A673 (cell line): ENCODE data around the gene CTSA. TPM values are rescaled to one million over a fixed set of nuclear protein-coding genes. Genes with fewer than 3 reads are reported as not detected.

Source experiments
- BruUV-seq: library from RNA; stranded (reverse); fragments of 400-500 nt; replicated peaks from 2 replicates; lab custom pipeline; 2021; lab: Mats Ljungman, UMichigan
- CTCF ChIA-PET: fragments of 300-600 bp; sonication (Branson Sonifier 250); formaldehyde crosslinking; loops from one replicate; lab custom pipeline; 2022; ENCODE audit warnings: antibody characterized with exemption; lab: Charles Lee
- POLR2A ChIA-PET: fragments of 300-600 bp; sonication (Branson Sonifier 250); formaldehyde crosslinking; loops from one replicate; lab custom pipeline; 2022; ENCODE audit warnings: antibody characterized with exemption; ENCODE audit not compliant: low non-redundant PET; lab: Charles Lee
- DNase-seq: peaks from one replicate; pipeline ENCODE4 v3.0.0-alpha.2; 2015; ENCODE audit warnings: low spot score
- H3K27ac ChIP-seq: fragments of 200-600 bp; sonication (generic); 2 replicates; pipeline ENCODE4 v1.5.1; 2016; ENCODE audit warnings: mixed run types, low read depth, mild to moderate bottlenecking, mixed read lengths, antibody characterized with exemption, low read length; ENCODE audit not compliant: poor library complexity, severe bottlenecking
- H3K27me3 ChIP-seq: fragments of 200-600 bp; sonication (generic); replicated peaks from 2 replicates; pipeline ENCODE4 v1.6.1; 2017; ENCODE audit warnings: mixed run types, low read depth, mild to moderate bottlenecking, mixed read lengths, antibody characterized with exemption, low read length; ENCODE audit not compliant: insufficient read depth, poor library complexity
- H3K36me3 ChIP-seq: fragments of 200-600 bp; sonication (generic); 2 replicates; pipeline ENCODE4 v1.6.1; 2016; ENCODE audit warnings: mixed run types, mild to moderate bottlenecking, mixed read lengths, antibody characterized with exemption, low read length; ENCODE audit not compliant: insufficient read depth, poor library complexity, severe bottlenecking
- H3K4me1 ChIP-seq: fragments of 200-600 bp; sonication (generic); 2 replicates; pipeline ENCODE4 v1.6.1; 2017; ENCODE audit warnings: mixed run types, mild to moderate bottlenecking, mixed read lengths, antibody characterized with exemption, low read length; ENCODE audit not compliant: insufficient read depth, poor library complexity, severe bottlenecking
- H3K4me3 ChIP-seq: fragments of 200-600 bp; sonication (generic); 2 replicates; pipeline ENCODE4 v1.5.1; 2016; ENCODE audit warnings: low read depth, mixed run types, mild to moderate bottlenecking, mixed read lengths, low read length; ENCODE audit not compliant: poor library complexity, severe bottlenecking
- H3K9me3 ChIP-seq: fragments of 200-600 bp; sonication (generic); 2 replicates; pipeline ENCODE4 v1.6.1; 2016; ENCODE audit warnings: mixed run types, low read depth, mild to moderate bottlenecking, mixed read lengths, antibody characterized with exemption, low read length; ENCODE audit not compliant: poor library complexity, severe bottlenecking
- EZH2 ChIP-seq: fragments of 200-600 bp; sonication (generic); IDR thresholded peaks from 2 replicates; pipeline ENCODE4 v1.6.1; 2017; ENCODE audit warnings: borderline replicate concordance, low read depth, mild to moderate bottlenecking, mixed read lengths, antibody characterized with exemption, low read length; ENCODE audit not compliant: poor library complexity, severe bottlenecking
- intact Hi-C: fragments of 100-400 bp; cut with micrococcal nuclease; formaldehyde crosslinking; loops from one replicate; pipeline ENCODE4 v1.10.0; 2022; ENCODE audit not compliant: unreplicated experiment
- total RNA-seq: library from RNA; stranded (reverse); gene quantifications from 2 replicates; pipeline ENCODE4 v1.2.3, GENCODE V29; 2021
- TF ChIP-seq, protein P1 (sequence below): fragments of 300-800, 200-600 bp; sonication (generic); conservative IDR thresholded peaks from 2 replicates; pipeline ENCODE4 v1.5.1; 2017; ENCODE audit warnings: low read depth, mild to moderate bottlenecking, antibody characterized with exemption, low read length, moderate library complexity, mixed read lengths

The CTSA gene
- total RNA-seq, 1 experiment from 2014 or later, result 83.5 TPM

DNA sequence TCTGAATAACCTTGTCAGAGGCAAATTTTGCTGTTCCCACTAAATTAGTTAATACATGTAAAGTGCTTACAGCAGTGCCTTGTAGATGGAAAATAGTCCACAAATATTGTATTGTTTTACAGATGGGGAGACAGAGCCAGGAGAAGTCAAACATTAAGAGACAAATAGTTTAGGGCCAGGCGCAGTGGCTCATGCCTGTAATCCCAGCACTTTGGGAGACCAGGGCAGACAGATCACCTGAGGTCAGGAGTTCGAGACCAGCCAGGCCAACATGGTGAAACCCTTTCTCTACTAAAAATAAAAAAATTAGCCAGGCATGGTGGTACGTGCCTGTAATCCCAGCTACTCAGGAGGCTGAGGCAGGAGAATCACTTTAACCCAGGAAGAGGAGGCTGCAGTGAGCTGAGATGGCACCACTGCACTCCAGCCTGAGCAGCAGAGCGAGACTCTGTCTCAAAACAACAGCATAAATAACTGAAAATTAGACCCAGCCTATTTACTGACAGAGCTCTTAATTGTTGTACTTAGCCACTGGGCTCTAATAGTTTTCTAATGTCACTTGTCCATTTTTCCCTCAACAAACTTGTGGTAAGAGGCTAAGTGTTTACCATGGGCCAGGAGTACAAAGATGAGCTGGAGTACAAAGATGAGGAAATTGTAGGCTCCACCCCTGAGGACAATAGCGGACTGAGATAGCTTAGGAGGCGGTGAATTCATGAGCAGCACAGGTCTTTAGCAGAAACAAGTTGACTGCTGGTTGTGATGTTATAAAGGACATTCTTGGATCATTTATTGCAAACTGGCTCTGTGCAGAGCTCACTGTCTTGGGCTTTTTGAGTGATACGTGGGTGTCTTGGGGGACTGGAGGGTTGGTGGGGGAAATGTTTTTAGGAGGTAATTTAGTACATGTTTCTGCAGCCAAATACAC, 27.3 kb upstream of the CTSA start:
- intact Hi-C loops, result no loop called here
- TF ChIP-seq, protein P1, sequence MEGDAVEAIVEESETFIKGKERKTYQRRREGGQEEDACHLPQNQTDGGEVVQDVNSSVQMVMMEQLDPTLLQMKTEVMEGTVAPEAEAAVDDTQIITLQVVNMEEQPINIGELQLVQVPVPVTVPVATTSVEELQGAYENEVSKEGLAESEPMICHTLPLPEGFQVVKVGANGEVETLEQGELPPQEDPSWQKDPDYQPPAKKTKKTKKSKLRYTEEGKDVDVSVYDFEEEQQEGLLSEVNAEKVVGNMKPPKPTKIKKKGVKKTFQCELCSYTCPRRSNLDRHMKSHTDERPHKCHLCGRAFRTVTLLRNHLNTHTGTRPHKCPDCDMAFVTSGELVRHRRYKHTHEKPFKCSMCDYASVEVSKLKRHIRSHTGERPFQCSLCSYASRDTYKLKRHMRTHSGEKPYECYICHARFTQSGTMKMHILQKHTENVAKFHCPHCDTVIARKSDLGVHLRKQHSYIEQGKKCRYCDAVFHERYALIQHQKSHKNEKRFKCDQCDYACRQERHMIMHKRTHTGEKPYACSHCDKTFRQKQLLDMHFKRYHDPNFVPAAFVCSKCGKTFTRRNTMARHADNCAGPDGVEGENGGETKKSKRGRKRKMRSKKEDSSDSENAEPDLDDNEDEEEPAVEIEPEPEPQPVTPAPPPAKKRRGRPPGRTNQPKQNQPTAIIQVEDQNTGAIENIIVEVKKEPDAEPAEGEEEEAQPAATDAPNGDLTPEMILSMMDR, result no peak
- no peak for TF ChIP-seq EZH2
- no peaks in the 10 kb centered on the region for H3K27me3 ChIP-seq
- DNase-seq, result no peak
- no TSS peak for BruUV-seq
- H3K4me3 ChIP-seq, result no peak overlapping the region
- no peaks in the 10 kb centered on the region for H3K36me3 ChIP-seq
- POLR2A ChIA-PET, result interaction anchor here (0.6 kb wide), 1 partner anchor 57 kb away, joined by 4 read pairs; no protein-coding TSS in a partner anchor
- H3K4me1 ChIP-seq, result no peaks in the 10 kb centered on the region
- no peak overlapping the region for H3K27ac ChIP-seq
- CTCF ChIA-PET, result no interaction called here
- no peaks in the 10 kb centered on the region for H3K9me3 ChIP-seq

DNA sequence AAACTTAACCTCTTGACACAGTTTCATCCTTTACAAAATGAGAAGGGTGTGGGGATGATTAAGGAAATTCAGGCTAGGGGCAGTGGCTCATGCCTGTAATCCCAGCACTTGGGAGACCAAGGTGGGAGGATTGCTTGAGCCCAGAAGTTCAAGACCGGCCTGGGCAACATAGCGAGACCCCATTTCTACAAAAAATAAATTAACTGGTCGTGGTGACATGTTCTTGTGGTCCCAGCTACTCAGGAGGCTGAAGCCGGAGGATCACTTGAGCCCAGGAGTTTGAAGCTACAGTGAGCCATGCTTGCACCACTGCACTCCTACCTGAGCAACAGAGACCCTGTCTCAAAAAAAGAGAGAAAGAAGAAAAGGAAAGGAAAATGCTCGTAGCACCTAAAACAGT, 24.7 kb upstream of the CTSA start:
- Histone ChIP-seq H3K4me3 (no peak overlapping the region), H3K27ac (no peak overlapping the region), H3K36me3 (no peaks in the 10 kb centered on the region), H3K4me1 (no peaks in the 10 kb centered on the region), H3K9me3 (no peaks in the 10 kb centered on the region), H3K27me3 (no peaks in the 10 kb centered on the region)
- intact Hi-C loops, result no loop called here
- CTCF ChIA-PET, result no interaction called here
- TF ChIP-seq EZH2, result no peak
- TF ChIP-seq, protein P1, result no peak
- BruUV-seq, result no TSS peak
- DNase-seq, result no peak
- POLR2A ChIA-PET, result no interaction called here

DNA sequence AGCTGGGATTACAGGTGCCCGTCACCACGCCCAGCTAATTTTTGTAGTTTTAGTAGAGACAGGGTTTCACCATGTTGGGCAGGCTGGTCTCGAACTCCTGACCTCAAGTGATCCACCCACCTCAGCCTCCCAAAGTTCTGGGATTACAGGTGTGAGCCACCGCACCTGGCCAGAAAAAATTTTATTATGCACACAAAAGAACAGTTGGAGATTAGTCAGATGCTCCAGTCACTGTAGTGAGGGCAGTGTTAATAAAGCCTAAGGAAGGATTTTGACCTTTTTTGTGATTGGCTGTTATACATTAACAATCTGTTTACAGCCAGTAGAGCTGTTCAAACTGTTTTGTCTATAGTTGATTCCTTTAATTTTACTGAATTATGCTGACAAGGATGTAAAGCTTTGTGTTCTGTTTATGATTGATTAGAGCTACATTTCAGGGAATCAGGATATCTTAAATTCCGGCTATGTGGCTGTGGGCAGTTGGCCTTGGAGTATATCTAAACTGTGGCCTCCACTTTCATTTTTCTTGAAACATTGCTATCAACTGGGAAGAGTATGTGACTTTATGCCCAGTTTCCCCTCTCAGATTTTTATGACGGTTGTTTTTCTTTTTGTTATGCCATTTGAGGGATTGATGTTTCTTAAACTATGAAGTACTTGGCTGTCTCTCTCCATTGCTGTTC, 23.9 kb upstream of the CTSA start:
- CTCF ChIA-PET, result no interaction called here
- H3K36me3 ChIP-seq, result no peaks in the 10 kb centered on the region
- TF ChIP-seq, protein P1, result no peak
- no peak for TF ChIP-seq EZH2
- intact Hi-C loops, result no loop called here
- no peak overlapping the region for H3K27ac ChIP-seq
- no peaks in the 10 kb centered on the region for H3K27me3 ChIP-seq
- H3K4me1 ChIP-seq, result no peaks in the 10 kb centered on the region
- no peak overlapping the region for H3K4me3 ChIP-seq
- no peak for DNase-seq
- no TSS peak for BruUV-seq
- POLR2A ChIA-PET, result no interaction called here
- H3K9me3 ChIP-seq, result no peaks in the 10 kb centered on the region
